AG08395 (cell line): ENCODE results near the gene NPM1.

Experiments
- DNase-seq: peaks from one replicate; pipeline ENCODE4 v3.0.0; 2012; ENCODE audit warnings: mixed read lengths, low spot score

The NPM1 gene

DNA sequence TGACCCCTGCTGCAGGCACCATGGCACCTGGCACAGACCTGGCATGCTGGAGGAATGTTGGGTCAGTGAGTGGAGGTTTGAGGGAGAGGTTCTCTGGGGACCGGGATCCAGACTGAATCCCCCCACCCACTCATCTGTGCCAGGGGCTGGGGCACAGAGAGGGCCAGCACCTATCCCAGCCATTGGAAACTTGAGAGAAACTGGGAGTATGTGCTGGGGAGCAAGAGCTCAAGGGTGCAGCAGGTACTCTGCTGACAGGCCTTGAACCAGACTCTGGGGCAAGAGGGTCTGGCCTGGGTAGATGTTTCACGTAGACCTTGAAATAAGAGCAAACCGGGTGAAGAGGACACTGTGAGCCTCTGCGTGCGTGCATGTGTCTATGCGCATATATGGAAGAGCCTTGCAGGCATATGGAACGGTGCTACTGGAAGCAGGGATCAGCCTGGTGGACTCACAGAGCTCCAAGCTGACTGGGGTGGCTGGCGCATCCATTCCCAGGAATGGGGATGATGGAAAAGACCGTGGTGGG, 40.6 kb downstream of the NPM1 start:
- no peak for DNase-seq

DNA sequence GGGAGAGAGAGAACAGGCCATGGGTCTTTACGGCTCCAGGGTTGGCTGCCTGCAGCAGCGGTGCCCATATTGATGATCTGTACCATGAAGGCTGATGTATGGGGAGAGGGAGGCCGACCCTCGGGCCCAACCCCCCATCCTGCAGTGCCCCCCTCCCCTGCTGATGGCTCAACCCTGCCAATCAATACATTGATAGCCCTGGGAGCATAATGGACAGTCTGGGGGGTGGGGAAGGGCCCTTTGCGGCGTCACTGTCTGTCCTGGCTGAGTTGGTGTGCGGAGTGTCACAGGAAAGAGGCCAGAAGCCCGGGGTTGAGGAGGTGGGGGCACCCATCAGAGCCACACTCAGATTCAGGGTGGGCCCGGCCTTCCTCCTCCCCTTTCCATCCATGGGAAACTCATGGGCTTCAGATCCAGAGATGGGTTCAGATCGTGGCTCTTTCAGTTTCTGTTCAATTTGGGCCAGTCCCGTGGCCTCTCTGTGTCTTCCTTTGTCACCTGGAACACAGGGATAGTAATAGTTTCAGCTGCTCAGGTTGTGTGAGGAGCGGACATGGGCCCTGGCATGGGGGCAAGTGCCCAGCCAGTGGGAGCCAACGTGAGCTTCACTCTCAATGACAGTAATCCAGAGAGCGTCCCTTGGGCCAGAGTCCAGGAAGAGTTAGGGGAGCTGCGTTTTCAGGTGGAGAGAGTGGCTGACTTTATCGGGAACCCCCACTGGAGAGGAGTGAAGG, 41.3 kb downstream of the NPM1 start:
- no peak for DNase-seq

DNA sequence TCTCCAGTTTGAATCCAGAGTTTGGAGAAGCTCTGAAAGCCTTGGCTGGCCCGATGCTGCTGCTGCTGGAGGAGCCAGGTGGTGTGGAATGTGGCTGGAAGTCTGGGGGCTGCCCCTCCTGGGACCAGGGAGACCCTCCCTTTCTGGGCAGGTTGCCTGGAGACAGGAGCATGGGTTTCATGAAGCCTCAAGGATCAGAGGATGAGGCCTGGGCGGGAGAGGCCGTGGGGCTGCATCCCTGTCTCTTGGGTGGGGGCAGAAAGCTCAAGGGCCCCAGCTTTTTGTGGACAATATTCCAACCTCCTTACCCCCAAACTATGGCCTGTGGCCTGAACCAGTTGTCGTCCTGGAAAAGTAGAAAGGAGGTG, 41.9 kb downstream of the NPM1 start:
- no peak for DNase-seq

DNA sequence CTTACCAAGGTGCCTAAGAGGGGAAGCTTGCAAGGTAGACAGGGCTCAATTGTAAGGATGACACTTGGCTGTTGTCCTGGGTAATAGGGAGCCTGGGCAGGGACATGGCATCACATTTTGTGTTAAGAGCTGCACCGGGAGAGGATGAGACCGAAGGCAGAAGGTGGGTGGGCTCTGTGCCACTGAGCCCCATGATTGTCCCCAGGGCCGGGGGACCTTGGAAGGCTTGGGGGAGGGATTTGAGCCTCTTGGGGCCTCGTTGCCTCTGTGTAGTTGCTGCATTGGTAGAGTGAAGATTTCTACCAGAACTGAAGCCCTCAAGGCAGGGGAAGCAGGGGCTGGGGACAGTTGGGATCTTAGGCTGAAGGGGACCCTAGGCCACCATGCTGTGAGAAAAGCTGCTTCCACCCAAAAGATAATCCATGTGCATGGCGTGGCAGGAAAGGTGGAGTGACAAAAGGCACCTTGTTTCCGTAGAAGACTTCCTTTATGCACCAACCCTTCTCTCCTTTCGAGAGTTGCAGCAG, 43.7 kb downstream of the NPM1 start:
- DNase-seq = no peak

DNA sequence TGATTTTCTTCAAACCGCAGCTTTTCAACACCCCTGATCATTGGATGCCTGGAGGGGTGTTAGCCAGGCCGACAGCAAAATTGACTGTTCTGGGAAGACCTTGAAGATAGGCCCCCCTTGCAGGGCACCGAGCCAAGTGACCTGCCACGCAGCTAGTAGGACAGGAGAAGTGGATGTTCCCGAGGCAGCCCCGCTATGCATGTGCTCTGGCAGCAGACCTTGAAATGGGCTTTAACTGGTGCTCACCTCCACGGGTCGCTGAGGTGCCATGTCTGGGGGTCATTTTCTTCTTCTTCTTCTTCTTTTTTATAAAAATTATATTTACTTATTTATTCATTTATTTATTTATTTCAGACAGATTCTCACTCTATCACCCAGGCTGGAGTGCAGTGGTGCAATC, 44.4 kb downstream of the NPM1 start:
- DNase-seq = no peak

DNA sequence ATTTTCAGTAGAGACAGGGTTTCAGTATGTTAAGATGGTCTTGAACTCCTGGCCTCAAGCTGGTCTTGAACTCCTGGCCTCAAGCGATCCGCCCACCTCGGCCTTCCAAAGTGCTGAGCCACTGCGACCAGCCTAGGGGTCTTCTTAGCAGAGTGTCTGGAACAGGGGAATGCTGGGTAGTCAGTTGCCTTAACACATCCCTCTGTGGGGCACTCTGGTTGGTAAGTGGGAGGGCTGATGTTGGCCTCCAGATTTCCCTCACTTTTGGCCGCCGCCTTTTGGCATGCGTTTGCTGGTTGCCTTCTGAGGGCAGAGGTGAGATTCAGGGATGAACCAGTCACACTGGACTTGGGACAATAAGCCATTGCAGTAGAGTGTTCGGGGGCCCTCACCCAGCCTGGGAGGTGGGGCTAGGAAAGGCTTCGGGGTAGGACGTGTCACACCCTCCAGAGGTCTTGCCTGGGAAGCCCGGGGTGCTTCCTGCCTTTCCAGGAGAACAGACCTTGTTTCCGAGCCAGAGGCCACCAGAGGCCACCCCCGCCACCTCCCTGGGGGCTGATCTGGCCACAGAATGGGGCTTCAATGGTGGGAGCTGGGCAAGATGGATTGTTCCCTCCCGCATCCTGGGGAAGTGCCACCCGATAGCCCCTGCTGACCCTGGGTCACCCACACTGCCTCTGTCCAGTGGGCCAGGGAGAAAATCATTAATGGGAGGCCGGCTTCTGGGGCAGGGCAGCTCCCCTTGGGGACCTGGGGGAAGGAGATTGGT, 45.1 kb downstream of the NPM1 start:
- DNase-seq = no peak

DNA sequence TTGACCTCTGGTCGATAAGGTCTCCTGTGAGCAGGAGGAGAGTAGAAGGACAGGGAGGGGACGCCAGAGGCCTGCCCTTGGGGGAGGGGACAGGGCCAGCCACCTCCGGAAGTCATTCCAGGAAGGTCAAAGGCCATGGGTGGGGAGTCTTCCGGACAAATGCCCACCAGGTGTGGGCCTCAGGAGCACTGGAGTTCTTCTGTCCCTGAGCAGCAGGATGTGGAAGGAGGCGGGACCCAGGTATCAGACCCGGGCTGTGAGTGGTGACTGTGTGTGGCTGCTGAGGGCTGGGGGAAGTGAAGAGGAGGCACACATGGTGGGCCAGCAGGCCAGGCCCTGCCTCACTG, 45.7 kb downstream of the NPM1 start:
- no peak for DNase-seq

DNA sequence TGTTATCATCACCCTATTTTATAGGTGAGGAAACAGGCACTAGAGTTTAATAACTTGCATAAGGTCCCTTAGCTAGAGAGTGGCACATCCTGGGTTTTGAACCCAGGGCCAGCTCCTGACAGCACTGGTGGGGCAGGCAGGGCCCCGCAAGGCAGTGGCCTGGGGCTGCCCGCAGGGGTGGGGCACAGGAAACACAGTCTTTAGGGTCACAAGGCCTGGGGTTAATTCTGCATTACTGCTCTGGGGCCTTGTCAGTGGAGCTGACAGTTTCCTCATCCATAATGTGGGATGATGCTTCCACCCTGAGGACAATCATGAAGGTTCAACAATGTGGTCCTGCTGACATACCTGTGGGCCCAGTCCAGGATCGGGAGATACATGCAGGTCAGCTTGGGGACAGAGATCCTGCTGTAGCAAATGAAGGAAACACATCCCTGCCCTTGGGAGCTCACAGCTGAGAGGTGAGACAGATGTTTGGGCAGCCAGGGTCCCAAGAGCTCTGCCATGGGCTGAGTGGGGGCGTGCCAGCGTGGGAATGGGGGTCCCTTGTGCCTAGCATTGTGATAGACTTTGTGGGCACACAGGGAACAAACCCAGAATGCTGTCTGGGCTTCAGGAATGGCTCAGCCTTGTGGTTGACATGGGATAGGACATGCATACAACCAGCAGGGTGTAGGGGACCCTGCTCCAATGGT, 46.5 kb downstream of the NPM1 start:
- DNase-seq = no peak

DNA sequence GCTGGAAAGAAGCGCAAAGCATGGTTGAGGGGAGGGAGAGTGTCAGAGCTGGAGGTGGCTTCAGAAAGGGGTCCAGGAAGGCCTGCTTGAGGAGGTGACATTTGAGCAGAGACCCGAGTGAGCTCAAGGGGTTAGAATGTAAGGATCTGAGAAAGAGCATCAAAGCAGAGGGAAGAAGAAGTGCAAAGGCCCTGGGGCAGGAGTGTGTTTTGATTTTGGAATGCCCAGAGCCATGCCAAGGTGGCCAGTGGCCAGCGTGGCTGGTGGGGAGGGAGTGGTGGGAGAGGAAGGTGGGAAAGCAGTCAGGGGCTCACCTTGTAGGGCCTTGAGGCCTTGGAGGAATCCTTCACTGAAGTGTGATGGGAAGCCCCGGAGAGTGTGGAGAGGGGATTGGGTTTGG, 47.2 kb downstream of the NPM1 start:
- DNase-seq = no peak

DNA sequence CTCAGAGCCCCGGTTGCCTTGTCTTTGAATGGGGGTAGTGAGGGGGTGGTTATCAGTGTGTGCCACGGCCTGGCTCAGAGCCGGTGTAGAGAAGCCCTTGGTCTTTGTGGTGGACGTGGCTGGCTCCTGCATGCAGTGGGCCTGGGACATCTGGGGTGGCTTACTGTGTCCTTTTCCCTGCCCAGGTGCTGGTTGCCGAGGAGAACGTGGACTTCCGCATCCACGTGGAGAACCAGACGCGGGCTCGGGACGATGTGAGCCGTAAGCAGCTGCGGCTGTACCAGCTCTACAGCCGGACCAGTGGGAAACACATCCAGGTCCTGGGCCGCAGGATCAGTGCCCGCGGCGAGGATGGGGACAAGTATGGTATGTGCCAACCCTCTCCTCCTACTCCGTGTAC, 48.3 kb downstream of the NPM1 start:
- no peak for DNase-seq

DNA sequence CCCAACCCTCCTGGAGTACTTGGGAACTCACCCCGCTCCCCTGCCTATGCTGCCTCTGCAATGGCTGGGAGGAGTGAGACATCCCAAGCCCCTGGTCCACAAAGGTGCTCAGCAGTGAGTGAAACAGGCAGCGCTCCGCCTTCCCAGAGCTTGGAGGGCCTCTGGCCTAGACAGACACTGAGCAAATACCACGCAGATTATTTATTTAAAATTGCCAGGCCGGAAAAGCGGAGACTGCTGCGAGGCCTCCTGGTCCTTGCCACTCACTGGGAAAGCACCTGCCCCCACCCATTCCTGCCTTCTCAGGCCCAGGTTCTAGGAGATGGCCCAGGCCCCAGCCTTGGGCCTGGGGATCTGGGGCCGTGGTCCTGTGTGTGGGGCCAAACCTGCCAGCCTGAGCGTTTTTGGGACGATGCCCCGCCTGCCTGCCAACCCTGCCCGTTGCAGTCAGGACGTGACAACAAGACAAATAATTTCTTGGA, 49.2 kb downstream of the NPM1 start:
- DNase-seq = no peak

DNA sequence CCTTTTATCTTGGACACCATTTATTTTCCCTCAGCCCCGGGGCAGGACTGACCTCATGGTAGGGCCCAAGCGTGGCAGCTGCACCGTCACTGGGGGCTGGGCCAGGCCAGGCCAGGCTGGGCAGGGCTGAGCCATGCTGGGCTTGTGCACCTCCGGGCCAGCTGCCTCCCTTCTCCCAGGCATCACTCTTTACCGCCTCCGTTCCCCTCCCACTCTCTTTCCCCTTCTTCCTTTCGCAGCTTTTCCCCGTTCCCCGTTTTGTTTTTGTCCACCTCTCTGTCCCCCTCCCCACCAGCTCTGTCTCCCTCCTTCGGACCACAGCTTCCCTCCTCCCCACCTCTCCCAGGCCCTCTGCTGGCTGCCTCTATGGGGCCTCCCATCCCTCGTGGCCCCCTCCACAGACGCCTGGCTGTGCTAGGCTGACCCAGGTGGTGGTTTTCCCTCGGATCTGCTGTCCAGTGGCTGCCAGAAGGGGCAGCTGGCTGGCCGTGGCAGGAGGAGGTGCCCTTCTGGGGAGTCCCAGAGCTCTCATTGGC, 49.7 kb downstream of the NPM1 start:
- DNase-seq = no peak

DNA sequence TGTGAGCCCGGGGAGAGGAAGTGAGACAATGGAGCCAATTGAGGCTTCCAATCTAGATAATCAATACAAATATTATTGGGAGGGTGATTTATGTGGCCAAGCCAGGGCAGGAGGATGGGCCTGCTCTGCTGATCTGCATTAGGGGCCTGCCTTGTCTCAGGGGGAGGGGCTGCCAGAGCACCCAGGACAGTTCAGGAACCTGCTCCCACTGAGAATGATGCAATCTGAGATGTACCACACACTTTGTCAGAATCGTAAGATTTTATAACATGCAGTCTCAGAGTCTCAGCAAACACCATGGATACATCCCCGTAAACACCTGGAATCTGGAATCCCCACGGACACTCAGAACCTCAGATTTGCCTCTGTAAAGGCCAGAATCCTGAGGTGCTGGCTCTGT, 51.1 kb downstream of the NPM1 start:
- DNase-seq = no peak

DNA sequence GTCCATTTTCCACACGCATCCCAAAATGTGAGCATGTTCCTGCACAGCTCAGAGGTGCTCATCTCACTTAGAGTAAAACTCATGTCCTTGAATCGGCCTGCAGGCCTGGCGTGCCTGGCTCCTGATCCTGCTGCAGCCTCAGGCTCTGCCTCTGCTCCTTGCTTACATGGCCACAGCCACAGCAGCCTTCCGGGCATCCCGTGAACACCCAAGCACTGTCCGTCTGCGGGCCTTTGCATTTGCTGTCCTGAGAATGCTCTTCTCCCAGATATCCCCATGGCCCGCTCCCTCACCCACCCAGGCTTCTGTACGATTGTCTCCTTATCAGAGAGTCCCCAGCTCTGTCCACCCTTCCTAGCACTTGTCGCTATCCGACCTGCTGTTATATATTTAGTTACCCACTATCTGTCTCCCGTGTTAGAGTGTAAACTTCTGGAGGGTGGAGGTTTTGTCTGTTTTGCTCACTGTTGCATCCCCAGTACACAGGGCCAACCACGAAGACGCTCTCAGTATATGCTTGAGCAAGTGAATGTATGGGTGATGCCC, 53.7 kb downstream of the NPM1 start:
- no peak for DNase-seq

DNA sequence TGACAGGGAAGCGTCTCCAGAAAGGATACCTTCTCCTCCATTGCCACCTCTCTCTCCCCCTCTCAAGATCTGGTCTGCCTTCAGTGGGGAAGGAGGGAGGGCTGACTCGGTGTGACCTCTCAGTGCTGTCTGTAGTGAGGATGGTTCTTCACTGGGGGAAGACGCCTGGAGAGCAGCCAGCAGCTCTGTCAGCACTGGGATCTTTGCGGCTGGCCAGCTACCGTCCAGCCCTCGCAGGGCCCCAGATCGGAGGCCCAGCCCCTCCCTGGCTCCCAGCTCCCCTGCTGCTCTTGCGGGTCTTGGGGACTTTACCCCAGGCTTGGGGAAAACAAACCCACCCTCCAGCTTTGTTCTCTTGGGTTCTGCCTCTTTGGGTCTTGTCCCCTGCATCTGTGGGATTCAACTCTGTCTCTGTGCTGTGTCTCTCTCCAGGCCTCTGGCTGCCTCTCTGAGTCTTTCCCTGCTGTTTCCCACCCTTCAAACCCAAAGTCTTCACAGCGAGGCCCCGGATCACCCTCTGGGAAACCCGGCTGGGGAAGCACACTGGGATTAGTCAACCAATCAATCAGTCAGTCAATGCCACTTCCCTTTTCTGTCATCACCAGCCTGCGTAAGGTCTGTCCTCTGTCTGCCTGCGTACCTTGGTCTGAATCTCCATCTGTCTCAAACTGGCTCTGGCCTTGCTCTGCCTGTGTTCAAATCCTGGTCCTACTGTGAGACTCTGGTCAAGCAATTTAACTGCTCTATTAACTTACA, 54.8 kb downstream of the NPM1 start:
- DNase-seq = no peak

DNA sequence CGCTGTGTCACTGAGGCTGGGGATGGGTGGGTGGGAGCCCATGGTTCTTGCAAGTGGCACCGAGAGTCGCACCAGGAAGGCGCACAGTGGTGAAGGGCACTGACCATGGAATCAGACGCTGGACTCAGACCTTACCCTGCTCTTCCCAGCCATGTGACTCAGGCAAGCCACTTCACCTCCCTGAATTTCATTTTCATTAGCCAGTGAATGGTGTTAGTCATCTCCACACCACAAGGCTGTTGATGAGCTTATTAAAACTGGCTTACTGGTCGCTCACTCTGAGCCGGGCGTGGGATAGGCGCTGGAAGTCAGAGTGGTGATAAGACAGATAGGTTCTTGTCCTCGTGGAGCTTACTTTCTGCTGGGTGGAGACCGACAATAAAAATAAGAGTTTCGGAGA, 56.9 kb downstream of the NPM1 start:
- no peak for DNase-seq

DNA sequence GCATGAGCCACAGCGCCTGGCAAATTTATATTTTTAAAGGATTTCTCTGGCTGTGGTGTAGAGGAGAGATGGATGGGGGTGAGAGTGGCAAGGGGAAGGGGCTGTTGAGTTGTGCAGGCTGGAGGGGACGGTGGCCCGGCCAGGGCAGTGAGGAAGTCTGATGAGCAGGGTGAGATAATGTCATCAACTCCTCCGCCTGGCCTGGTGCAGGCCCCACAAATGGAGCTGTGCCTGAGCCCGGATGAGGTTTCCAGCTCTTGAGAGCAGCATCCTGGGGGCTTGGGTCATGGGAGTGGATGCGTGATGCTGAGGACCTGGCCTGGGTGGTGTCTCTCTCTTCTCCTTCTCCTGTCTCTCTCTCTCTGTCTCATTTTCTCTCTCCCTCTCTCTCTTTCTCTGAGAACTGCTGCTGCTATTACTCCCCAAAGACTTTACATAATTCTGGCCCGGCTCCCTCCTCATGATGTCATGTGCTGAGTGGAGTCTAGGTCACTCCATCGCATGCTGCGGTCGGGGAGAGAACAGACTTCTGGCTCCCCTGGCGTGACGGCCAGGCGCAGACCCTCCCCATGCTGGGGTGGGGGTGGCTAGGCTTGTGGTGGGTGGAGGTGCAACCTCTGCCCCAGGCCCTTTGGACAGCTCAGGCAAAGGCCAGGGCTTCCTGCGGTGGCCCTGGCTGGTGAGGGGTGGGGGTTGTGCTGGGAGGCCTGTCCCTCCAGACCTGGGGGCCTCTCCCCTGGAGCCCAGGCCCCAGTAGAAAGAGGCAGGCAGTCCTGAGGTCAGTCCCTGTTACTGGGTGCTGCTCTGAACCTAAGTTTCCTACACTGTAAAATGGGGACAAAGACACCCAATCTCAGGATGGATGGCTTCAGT, 58.2 kb downstream of the NPM1 start:
- DNase-seq = no peak

DNA sequence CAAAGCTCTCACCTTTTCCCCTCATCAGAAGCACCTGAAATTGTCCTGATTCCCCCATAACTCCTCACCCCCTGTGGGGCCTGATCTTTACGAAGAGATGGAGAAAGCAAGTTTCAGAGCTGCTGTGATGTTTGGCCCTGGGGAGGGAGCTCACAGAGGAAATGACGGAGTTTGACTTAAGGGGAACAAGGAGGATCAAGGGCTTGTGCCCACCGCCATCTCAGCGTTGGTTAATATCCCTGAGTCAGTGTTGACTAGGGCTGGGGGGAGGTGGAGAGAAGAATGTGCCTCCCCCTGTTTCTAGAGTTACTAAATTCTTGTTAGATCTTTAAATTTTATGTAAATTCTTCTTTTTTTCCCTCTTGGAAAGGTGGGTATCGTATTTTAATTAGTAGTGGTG, 59.6 kb downstream of the NPM1 start:
- no peak for DNase-seq

DNA sequence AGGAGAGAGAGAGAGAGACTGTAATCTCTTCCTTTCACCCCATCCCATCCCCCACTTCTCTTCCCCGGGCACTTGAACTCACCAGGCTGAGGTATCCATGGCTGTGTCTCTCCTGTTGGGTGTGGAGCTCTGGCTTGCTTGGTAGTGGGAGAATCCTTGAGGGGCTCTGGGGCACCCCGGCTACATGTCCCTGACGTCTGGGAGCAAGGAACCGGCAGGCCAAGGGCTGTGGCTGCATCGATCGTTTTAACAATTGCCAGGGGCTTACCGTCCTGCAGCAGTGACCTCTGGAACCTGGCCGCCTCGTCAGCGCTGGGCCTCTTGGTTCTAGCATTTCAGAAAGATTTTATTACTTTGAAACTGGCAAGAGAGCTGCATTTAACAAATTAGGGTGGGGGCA, 61.8 kb downstream of the NPM1 start:
- DNase-seq = no peak
